Stomach (tissue), 9 donors: Measurements from ENCODE around the gene HELZ. TPM values are rescaled to one million over a fixed set of nuclear protein-coding genes. Genes with fewer than 3 reads are reported as not detected.

Experiments
- DNase-seq, 2 donors: peaks; one replicate each; pipeline versions ENCODE4 v3.0.0 to v3.0.0-alpha.2; 2013 to 2019
- H3K27ac ChIP-seq, 5 donors: fragments of 200-600 bp in 4 of 5; sonication (generic) in 4 of 5; one replicate each; pipeline ENCODE4 v1.5.1; 2013 to 2019; ENCODE audit warnings: mild to moderate bottlenecking in 1 of 5, moderate library complexity in 1 of 5
- H3K27me3 ChIP-seq, 3 donors: fragments of 200-600 bp; sonication (generic); one replicate each; pipeline ENCODE4 v1.5.1; 2017 to 2019; ENCODE audit warnings: mixed run types in 1 of 3
- H3K36me3 ChIP-seq, 4 donors: fragments of 200-600 bp; sonication (generic); 1 replicate in 3 of 4; 2 replicates in 1 of 4; pipeline ENCODE4 v1.5.1; 2016 to 2019
- H3K4me1 ChIP-seq, 4 donors: fragments of 200-600 bp; sonication (generic); one replicate each; pipeline ENCODE4 v1.5.1; 2016 to 2019
- H3K4me3 ChIP-seq, 4 donors: fragments of 200-600 bp; sonication (generic) in 3 of 4; one replicate each; pipeline ENCODE4 v1.5.1; 2016 to 2019; ENCODE audit warnings: mild to moderate bottlenecking in 1 of 4
- H3K9me3 ChIP-seq, 4 donors: fragments of 200-600 bp; sonication (generic); one replicate each; pipeline ENCODE4 v1.5.1; 2016 to 2019
- CTCF ChIP-seq, 7 experiments: fragments of 450-650 bp in 4 of 7; fragments of 200-600 bp in 3 of 7; sonication (generic) in 3 of 7; IDR thresholded peaks; one replicate each; pipeline ENCODE4 v1.5.1; 2016 to 2019; ENCODE audit warnings: antibody characterized with exemption in 7 of 7, control low read depth in 2 of 7, mild to moderate bottlenecking in 1 of 7
- EP300 ChIP-seq: sonication (generic); formaldehyde crosslinking; IDR thresholded peaks from one replicate; pipeline ENCODE4 v1.6.1; 2017; ENCODE audit warnings: antibody characterized with exemption
- POLR2A ChIP-seq, 4 donors: fragments of 450-650 bp; IDR thresholded peaks; one replicate each; pipeline ENCODE4 v1.6.1; 2016; ENCODE audit warnings: antibody characterized with exemption in 4 of 4, control low read depth in 2 of 4, mild to moderate bottlenecking in 1 of 4, moderate library complexity in 1 of 4
- POLR2AphosphoS5 ChIP-seq, 3 donors: sonication (generic); formaldehyde crosslinking; IDR thresholded peaks; one replicate each; pipeline ENCODE4 v1.6.1; 2016; ENCODE audit warnings: antibody characterized with exemption in 3 of 3
- WGBS, 5 donors: extraction: QIAGEN DNeasy Blood & Tissue Kit in 3 of 5; methylation state at CpG; one replicate each; pipeline versions ENCODE4 v1.1.5 to v1.1.7; 2013 to 2018; 5-methylcytosine and 5-hydroxymethylcytosine counted together
- intact Hi-C: fragments of 100-400 bp; cut with DNase I; formaldehyde crosslinking; loops from one replicate; pipeline ENCODE4 v1.15.1; 2023; ENCODE audit warnings: low total_unique reads
- polyA plus RNA-seq, 3 donors: library from polyadenylated mRNA; stranded (reverse); fragments of 200-250 nt; gene quantifications; one replicate each; pipeline ENCODE4 v1.2.3, GENCODE V29; 2013
- total RNA-seq, 5 donors: library from RNA; depleted of rRNA; stranded (reverse); fragments of >200 nt; gene quantifications; one replicate each; pipeline versions ENCODE4 v1.1.0 to v1.2.3, GENCODE V29; 2014 to 2016
- donor health status: healthy with polysubstance abuse.
- donor health status: Bipolar disorder and iron deficiency.
- donor health status: healthy.

The HELZ gene
- total and polyA plus RNA-seq, 8 donors, result 2.1 to 218 (median 40.4) TPM

GRCh38 chr17:67110619-67111018 lies 134.4 kb downstream of the HELZ start:
- no peaks in the 10 kb centered on the region for H3K27me3 ChIP-seq
- no peaks in the 10 kb centered on the region for H3K9me3 ChIP-seq
- no peaks in the 10 kb centered on the region for H3K4me1 ChIP-seq
- WGBS, 5 donors, result 74 to 82% (median 75%) methylated on average over 3 of the region's 3 CpGs
- intact Hi-C loops, result no loop called here
- peaks cover 44 to 93% (median 87%) of the 10 kb centered on the region in 4 donors for H3K36me3 ChIP-seq
- H3K4me3 ChIP-seq, result no peak overlapping the region
- no peak overlapping the region for H3K27ac ChIP-seq
- DNase-seq, result no peak
- TF ChIP-seq EP300 (no peak), POLR2AphosphoS5 (IDR thresholded peaks at IDR 0.05) (no peak), POLR2A (IDR thresholded peaks at IDR 0.05) (no peak), CTCF (IDR thresholded peaks at IDR 0.05) (no peak)

- no peaks in the 10 kb centered on the region for H3K27me3 ChIP-seq
- no peak overlapping the region for H3K27ac ChIP-seq
- H3K4me3 ChIP-seq, result no peak overlapping the region
- H3K9me3 ChIP-seq, result no peaks in the 10 kb centered on the region
- intact Hi-C loops, result no loop called here
- TF ChIP-seq EP300 (no peak), CTCF (IDR thresholded peaks at IDR 0.05) (no peak), POLR2AphosphoS5 (IDR thresholded peaks at IDR 0.05) (no peak), POLR2A (IDR thresholded peaks at IDR 0.05) (no peak)
- H3K36me3 ChIP-seq, result peaks cover 43 to 98% (median 95%) of the 10 kb centered on the region in 4 donors
- no peaks in the 10 kb centered on the region for H3K4me1 ChIP-seq
- DNase-seq, result no peak
- WGBS, 5 donors, result 81 to 93% (median 88%) methylated on average over 5 of the region's 5 CpGs
Measured at GRCh38 chr17:67109111-67109510, 135.9 kb downstream of the HELZ start.

GRCh38 chr17:67107811-67108775 lies 136.9 kb downstream of the HELZ start:
- intact Hi-C loops, result no loop called here
- Histone ChIP-seq H3K36me3 (peaks cover 38 to 93% (median 89%) of the 10 kb centered on the region in 4 donors), H3K4me1 (peaks cover 0 to 6% (median 2%) of the 10 kb centered on the region in 4 donors), H3K27me3 (no peaks in the 10 kb centered on the region), H3K4me3 (no peak overlapping the region), H3K9me3 (no peaks in the 10 kb centered on the region), H3K27ac (no peak overlapping the region)
- no peak for TF ChIP-seq POLR2A (IDR thresholded peaks at IDR 0.05)
- no peak for TF ChIP-seq CTCF (IDR thresholded peaks at IDR 0.05)
- TF ChIP-seq EP300, result no peak
- no peak for TF ChIP-seq POLR2AphosphoS5 (IDR thresholded peaks at IDR 0.05)
- 90 to 95% (median 93%) methylated on average over 13 of the region's 13 CpGs for WGBS, 5 donors
- DNase-seq, result no peak

GRCh38 chr17:67107171-67107570 lies 137.8 kb downstream of the HELZ start:
- peaks cover 0 to 14% (median 6%) of the 10 kb centered on the region in 4 donors for H3K4me1 ChIP-seq
- WGBS, 5 donors, result 94 to 98% (median 95%) methylated on average over 5 of the region's 5 CpGs
- H3K27me3 ChIP-seq, result no peaks in the 10 kb centered on the region
- no peaks in the 10 kb centered on the region for H3K9me3 ChIP-seq
- peaks cover 30 to 84% (median 80%) of the 10 kb centered on the region in 4 donors for H3K36me3 ChIP-seq
- intact Hi-C loops, result no loop called here
- no peak overlapping the region for H3K27ac ChIP-seq
- no peak overlapping the region for H3K4me3 ChIP-seq
- no peak for TF ChIP-seq POLR2A (IDR thresholded peaks at IDR 0.05)
- no peak for TF ChIP-seq EP300
- no peak for TF ChIP-seq CTCF (IDR thresholded peaks at IDR 0.05)
- no peak for TF ChIP-seq POLR2AphosphoS5 (IDR thresholded peaks at IDR 0.05)
- DNase-seq, result no peak
